Upper lobe of left lung (tissue), 6 donors: ENCODE measurements around the gene ABR. TPM values are rescaled to one million over a fixed set of nuclear protein-coding genes. Genes with fewer than 3 reads are reported as not detected.
"Not testable (repeated sequence)": the region's sequence is repeated elsewhere in the genome, so short reads cannot be mapped to it uniquely, and the experiment has no call there.

Source experiments
- ATAC-seq, 2 donors: fragments of 200-7000 bp; cut with Tn5 transposase; one replicate each; pipeline ENCODE4 v1.9.1; 2022; ENCODE audit warnings: mild to moderate bottlenecking in 2 of 2, moderate library complexity in 2 of 2; ENCODE audit not compliant: low FRiP score in 2 of 2
- DNase-seq, 2 donors: peaks; one replicate each; pipeline ENCODE4 v3.0.0-alpha.2; 2019 to 2020
- H3K27ac ChIP-seq, 4 donors: fragments of 200-600 bp; sonication (generic); one replicate each; pipeline ENCODE4 v1.5.1; 2016 to 2019
- H3K27me3 ChIP-seq, 4 donors: fragments of 200-600 bp; sonication (generic); one replicate each; pipeline ENCODE4 v1.5.1; 2017 to 2019
- H3K36me3 ChIP-seq, 4 donors: fragments of 200-600 bp; sonication (generic); one replicate each; pipeline ENCODE4 v1.5.1; 2016 to 2019
- H3K4me1 ChIP-seq, 4 donors: fragments of 200-600 bp; sonication (generic); one replicate each; pipeline ENCODE4 v1.5.1; 2018 to 2019
- H3K4me3 ChIP-seq, 4 donors: fragments of 200-600 bp; sonication (generic); one replicate each; pipeline ENCODE4 v1.5.1; 2017 to 2019; ENCODE audit warnings: mild to moderate bottlenecking in 2 of 4, moderate library complexity in 1 of 4
- H3K9me3 ChIP-seq, 4 donors: fragments of 200-600 bp; sonication (generic); one replicate each; pipeline ENCODE4 v1.5.1; 2018 to 2019
- EP300 ChIP-seq, 4 donors: sonication (generic); formaldehyde crosslinking; IDR thresholded peaks; one replicate each; pipeline ENCODE4 v1.5.1; 2017; ENCODE audit warnings: antibody characterized with exemption in 4 of 4, control low read depth in 2 of 4
- POLR2A ChIP-seq, 4 donors: fragments of 450-650 bp; IDR thresholded peaks; one replicate each; pipeline ENCODE4 v1.5.1; 2016 to 2017; ENCODE audit warnings: antibody characterized with exemption in 4 of 4, mild to moderate bottlenecking in 2 of 4
- POLR2AphosphoS5 ChIP-seq, 2 donors: sonication (generic); formaldehyde crosslinking; IDR thresholded peaks; one replicate each; pipeline ENCODE4 v1.5.1; 2017; ENCODE audit warnings: antibody characterized with exemption in 2 of 2
- WGBS, 2 donors: methylation state at CpG; one replicate each; pipeline ENCODE4 v1.1.5; 2017 to 2018; 5-methylcytosine and 5-hydroxymethylcytosine counted together
- total RNA-seq, 6 donors: library from RNA; depleted of rRNA in 4 of 6; stranded (reverse); fragments of >200 nt in 4 of 6; gene quantifications; one replicate each; pipeline versions ENCODE4 v1.1.0 to v1.2.1, GENCODE V29; 2016 to 2021
- TF ChIP-seq, protein P1 (sequence below), 6 experiments: fragments of 450-650 bp in 4 of 6; fragments of 200-600 bp in 2 of 6; sonication (generic) in 2 of 6; IDR thresholded peaks; one replicate each; pipeline ENCODE4 v1.5.1; 2016 to 2019; ENCODE audit warnings: antibody characterized with exemption in 6 of 6
- donor health status: DM: no; HTN: no; CAD: no; lungs with moderate emphysema.
- donor health status: DM: no; HTN: yes; CAD: no; lungs with severe emphysema.

Gene ABR
- total RNA-seq, 6 donors from 2014 or later: 117 to 645 (median 206) TPM

DNA sequence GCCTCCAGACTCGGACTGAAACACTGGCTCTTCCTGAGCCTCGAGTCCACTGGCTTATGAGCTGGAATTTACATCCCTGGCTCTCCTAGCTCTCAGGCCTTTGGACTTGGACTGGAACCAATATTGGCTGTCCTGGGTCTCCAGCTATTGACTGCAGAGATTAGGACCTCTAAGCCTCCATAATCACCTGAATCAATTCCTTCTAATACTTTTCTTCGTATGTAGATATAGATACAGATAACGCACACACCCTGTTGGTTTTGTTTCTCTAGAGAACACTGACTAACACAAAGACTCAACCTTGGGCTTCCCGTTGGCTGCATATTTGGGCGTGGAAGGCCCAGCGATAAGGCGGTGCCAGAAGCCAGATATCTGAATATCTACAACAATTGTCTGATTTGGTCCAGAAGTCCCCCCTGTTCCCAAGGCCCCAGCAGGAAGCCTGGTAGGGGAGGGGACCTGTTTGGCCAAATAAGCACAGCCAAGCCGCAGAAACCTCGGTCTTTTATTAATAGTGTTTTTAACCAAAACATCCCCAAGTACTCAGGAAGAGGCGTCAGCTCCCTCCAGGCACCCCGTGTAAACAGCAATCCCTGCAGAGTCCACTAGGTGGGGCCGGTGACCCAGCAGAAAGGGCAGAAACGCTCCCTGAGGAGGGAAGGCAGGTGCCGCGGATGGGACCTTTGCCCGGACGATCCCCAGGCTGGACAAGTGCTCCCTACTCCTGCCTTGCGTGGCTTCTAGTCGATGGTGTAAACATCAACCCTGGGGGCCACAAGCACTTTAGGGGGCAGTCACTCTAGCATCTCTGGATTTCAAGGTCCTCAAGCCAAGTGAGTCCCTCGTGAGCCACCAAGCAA is 57.0 kb downstream of the ABR start:
- TF ChIP-seq, protein P1, sequence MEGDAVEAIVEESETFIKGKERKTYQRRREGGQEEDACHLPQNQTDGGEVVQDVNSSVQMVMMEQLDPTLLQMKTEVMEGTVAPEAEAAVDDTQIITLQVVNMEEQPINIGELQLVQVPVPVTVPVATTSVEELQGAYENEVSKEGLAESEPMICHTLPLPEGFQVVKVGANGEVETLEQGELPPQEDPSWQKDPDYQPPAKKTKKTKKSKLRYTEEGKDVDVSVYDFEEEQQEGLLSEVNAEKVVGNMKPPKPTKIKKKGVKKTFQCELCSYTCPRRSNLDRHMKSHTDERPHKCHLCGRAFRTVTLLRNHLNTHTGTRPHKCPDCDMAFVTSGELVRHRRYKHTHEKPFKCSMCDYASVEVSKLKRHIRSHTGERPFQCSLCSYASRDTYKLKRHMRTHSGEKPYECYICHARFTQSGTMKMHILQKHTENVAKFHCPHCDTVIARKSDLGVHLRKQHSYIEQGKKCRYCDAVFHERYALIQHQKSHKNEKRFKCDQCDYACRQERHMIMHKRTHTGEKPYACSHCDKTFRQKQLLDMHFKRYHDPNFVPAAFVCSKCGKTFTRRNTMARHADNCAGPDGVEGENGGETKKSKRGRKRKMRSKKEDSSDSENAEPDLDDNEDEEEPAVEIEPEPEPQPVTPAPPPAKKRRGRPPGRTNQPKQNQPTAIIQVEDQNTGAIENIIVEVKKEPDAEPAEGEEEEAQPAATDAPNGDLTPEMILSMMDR (IDR thresholded peaks at IDR 0.05): peak; percentile 92 to 94 (median 93)
- TF ChIP-seq POLR2A (IDR thresholded peaks at IDR 0.05) (no peak), POLR2AphosphoS5 (IDR thresholded peaks at IDR 0.05) (peak in 1 of 2 donors; percentile 27)
- ATAC-seq (peak; percentile 84 to 91), DNase-seq (peak in 1 of 2 donors; percentile 85)
- Histone ChIP-seq H3K9me3 (no peaks in the 10 kb centered on the region), H3K4me1 (peaks cover 24 to 33% (median 29%) of the 10 kb centered on the region in 4 donors), H3K4me3 (no peak overlapping the region), H3K36me3 (peaks cover 0 to 14% (median 3%) of the 10 kb centered on the region in 4 donors), H3K27ac (peak overlapping the region; percentile 48 to 80 (median 68)), H3K27me3 (no peaks in the 10 kb centered on the region)
- WGBS, 2 donors: 22 to 24% methylated on average over 15 to 21 of the region's 21 CpGs

DNA sequence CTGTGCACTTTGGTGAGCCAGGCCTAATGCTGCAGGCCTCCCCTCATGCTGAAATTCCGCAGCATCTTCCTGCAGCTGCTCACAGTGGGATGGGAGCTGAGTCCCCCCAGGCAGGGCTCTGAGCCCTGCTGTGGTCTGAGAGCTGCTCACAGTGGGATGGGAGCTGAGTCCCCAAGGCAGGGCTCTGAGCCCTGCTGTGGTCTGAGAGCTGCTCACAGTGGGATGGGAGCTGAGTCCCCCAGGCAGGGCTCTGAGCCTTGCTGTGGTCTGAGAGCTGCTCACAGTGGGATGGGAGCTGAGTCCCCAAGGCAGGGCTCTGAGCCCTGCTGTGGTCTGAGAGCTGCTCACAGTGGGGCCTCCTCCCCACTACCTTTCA is 58.4 kb downstream of the ABR start:
- not testable (repeated sequence) for H3K4me3 ChIP-seq, DNase-seq, H3K27me3 ChIP-seq, H3K9me3 ChIP-seq, ATAC-seq
- peaks cover 24 to 33% (median 29%) of the 10 kb centered on the region in 4 donors for H3K4me1 ChIP-seq
- 89% methylated on average over 1 of the region's 1 CpG; no CpG with 5 or more reads in 1 of the 2 donors for WGBS, 2 donors
- peaks cover 0 to 14% (median 3%) of the 10 kb centered on the region in 4 donors for H3K36me3 ChIP-seq
- H3K27ac ChIP-seq: peak overlapping the region in 3 of 4 donors; percentile 68 to 80 (median 69)

- DNase-seq: no peak
- ATAC-seq: no peak
- H3K27ac ChIP-seq: peak overlapping the region in 2 of 4 donors; percentile 53 to 68
These were observed 59.0 kb downstream of the ABR start for GRCh38 chr17:1120596-1121441.

DNA sequence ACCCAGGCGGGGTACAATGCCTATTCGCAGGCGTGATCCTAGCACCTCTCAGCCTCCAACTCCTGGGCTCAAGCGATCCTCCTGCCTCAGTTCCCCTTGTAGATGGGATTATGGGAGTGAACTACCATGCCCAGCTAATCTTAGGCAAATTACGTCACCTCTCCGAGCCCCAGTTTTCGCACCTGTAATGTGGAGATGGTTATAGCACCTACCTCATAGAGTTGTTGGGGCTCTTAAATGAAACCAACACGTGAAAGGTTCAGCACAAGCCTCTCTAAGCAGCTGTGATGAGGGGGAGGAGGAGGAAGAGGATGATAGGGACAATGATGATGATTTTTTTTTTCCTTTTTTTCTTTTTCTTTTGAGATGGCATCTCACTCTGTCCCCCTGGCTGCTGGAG is 59.9 kb downstream of the ABR start:
- WGBS, 2 donors: 66 to 68% methylated on average over 8 of the region's 8 CpGs
- DNase-seq (no peak), ATAC-seq (no peak)
- Histone ChIP-seq H3K4me1 (peaks cover 36 to 40% (median 37%) of the 10 kb centered on the region in 4 donors), H3K9me3 (no peaks in the 10 kb centered on the region), H3K36me3 (peaks cover 0 to 12% (median 2%) of the 10 kb centered on the region in 4 donors), H3K27me3 (no peaks in the 10 kb centered on the region), H3K4me3 (no peak overlapping the region), H3K27ac (no peak overlapping the region)
- no peak for TF ChIP-seq POLR2A (IDR thresholded peaks at IDR 0.05)
- no peak for TF ChIP-seq POLR2AphosphoS5 (IDR thresholded peaks at IDR 0.05)
- TF ChIP-seq, protein P1 (IDR thresholded peaks at IDR 0.05): no peak
- no peak for TF ChIP-seq EP300 (IDR thresholded peaks at IDR 0.05)

More at GRCh38 chr17:1120596-1121441, 59.0 kb downstream of the ABR start:
- peaks cover 27 to 35% (median 30%) of the 10 kb centered on the region in 4 donors for H3K4me1 ChIP-seq
- no peaks in the 10 kb centered on the region for H3K27me3 ChIP-seq
- H3K9me3 ChIP-seq: no peaks in the 10 kb centered on the region
- 93 to 97% methylated on average over 9 to 12 of the region's 12 CpGs for WGBS, 2 donors
- peaks cover 0 to 14% (median 3%) of the 10 kb centered on the region in 4 donors for H3K36me3 ChIP-seq
- no peak for TF ChIP-seq POLR2AphosphoS5 (IDR thresholded peaks at IDR 0.05)
- no peak for TF ChIP-seq EP300 (IDR thresholded peaks at IDR 0.05)
- TF ChIP-seq POLR2A (IDR thresholded peaks at IDR 0.05): no peak
- TF ChIP-seq, protein P1 (IDR thresholded peaks at IDR 0.05): no peak
- H3K4me3 ChIP-seq: no peak overlapping the region

GRCh38 chr17:1116602-1117001 is 63.2 kb downstream of the ABR start:
- WGBS, 2 donors: 66 to 70% methylated on average over 7 to 12 of the region's 12 CpGs
- DNase-seq: no peak
- Histone ChIP-seq H3K9me3 (no peaks in the 10 kb centered on the region), H3K4me1 (peaks cover 25 to 34% (median 31%) of the 10 kb centered on the region in 4 donors), H3K27me3 (no peaks in the 10 kb centered on the region), H3K36me3 (no peaks in the 10 kb centered on the region), H3K4me3 (no peak overlapping the region), H3K27ac (peak overlapping the region in 2 of 4 donors; percentile 57 to 82)
- ATAC-seq: no peak
- TF ChIP-seq POLR2AphosphoS5 (IDR thresholded peaks at IDR 0.05): no peak
- no peak for TF ChIP-seq POLR2A (IDR thresholded peaks at IDR 0.05)
- TF ChIP-seq EP300 (IDR thresholded peaks at IDR 0.05): no peak
- TF ChIP-seq, protein P1 (IDR thresholded peaks at IDR 0.05): no peak
